Calu3 (cell line): Measurements from ENCODE around the gene GRIP1. TPM values are rescaled to one million over a fixed set of nuclear protein-coding genes. Genes with fewer than 3 reads are reported as not detected.
A peak's percentile ranks its signal among the peaks of the same experiment; 100 is the strongest.

Experiments
- Bru-seq: library from RNA; stranded (reverse); fragments of 400-500 nt; gene quantifications from one replicate; lab custom pipeline; 2021; lab: Mats Ljungman, UMichigan
- BruChase-seq, 2 experiments: library from RNA; stranded (reverse); fragments of 400-500 nt; gene quantifications; one replicate each; lab custom pipeline; 2021; lab: Mats Ljungman, UMichigan
- BruUV-seq: library from RNA; stranded (reverse); fragments of 400-500 nt; replicated peaks from 2 replicates; lab custom pipeline; 2021; lab: Mats Ljungman, UMichigan
- CTCF ChIA-PET: fragments of 300-600 bp; sonication (Branson Sonifier 250); formaldehyde crosslinking; loops from one replicate; lab custom pipeline; 2022; ENCODE audit warnings: antibody characterized with exemption; lab: Charles Lee
- DNase-seq: peaks from one replicate; pipeline ENCODE4 v3.0.0; 2022
- H3K27ac Mint-ChIP-seq: one replicate; pipeline ENCODE4 v1.8.0; 2022; ENCODE audit warnings: mixed read lengths; ENCODE audit not compliant: unreplicated experiment
- H3K27me3 Mint-ChIP-seq: one replicate; pipeline ENCODE4 v1.8.0; 2022; ENCODE audit warnings: mixed read lengths; ENCODE audit not compliant: unreplicated experiment
- H3K36me3 Mint-ChIP-seq: one replicate; pipeline ENCODE4 v1.8.0; 2022; ENCODE audit warnings: mild to moderate bottlenecking, moderate library complexity, mixed read lengths; ENCODE audit not compliant: insufficient read depth, unreplicated experiment
- H3K4me1 Mint-ChIP-seq: one replicate; pipeline ENCODE4 v1.8.0; 2022; ENCODE audit warnings: mild to moderate bottlenecking, low read depth, mixed read lengths; ENCODE audit not compliant: unreplicated experiment
- H3K4me3 Mint-ChIP-seq: one replicate; pipeline ENCODE4 v1.8.0; 2022; ENCODE audit warnings: mild to moderate bottlenecking, low read depth, moderate library complexity, mixed read lengths; ENCODE audit not compliant: unreplicated experiment
- H3K9me3 Mint-ChIP-seq: one replicate; pipeline ENCODE4 v1.8.0; 2022; ENCODE audit warnings: low read depth, mixed read lengths; ENCODE audit not compliant: unreplicated experiment
- CTCF ChIP-seq: fragments of 200-600 bp; IDR thresholded peaks from one replicate; pipeline ENCODE4 v1.8.0; 2022; ENCODE audit warnings: antibody characterized with exemption; ENCODE audit not compliant: unreplicated experiment
- intact Hi-C: fragments of 100-400 bp; cut with micrococcal nuclease; formaldehyde crosslinking; loops from one replicate; pipeline ENCODE4 v1.10.0; 2022; ENCODE audit not compliant: unreplicated experiment
- long read RNA-seq: library from polyadenylated mRNA; stranded (forward); transcript quantifications from one replicate; pipeline ENCODE4 v2.0.0, GENCODE V29; 2022
- total RNA-seq: library from RNA; stranded (reverse); gene quantifications from 2 replicates; pipeline ENCODE4 v1.2.3, GENCODE V29; 2022

Gene GRIP1
- total RNA-seq (25.1 and 47.4 TPM in 2 replicates), Bru-seq, nascent RNA (percentile 65 among the genes with signal in this experiment), BruChase-seq, experiment 1, labeled RNA remaining after a 6-hour chase (percentile 62 among the genes with signal in this experiment), BruChase-seq, experiment 2, labeled RNA remaining after a 2-hour chase (percentile 63 among the genes with signal in this experiment)
- long read RNA-seq, partial matches to known transcripts: 0 of 4 reads
- long read RNA-seq, other reads (novel, unspliced or antisense): 4 of 4 reads

- Mint-ChIP-seq H3K4me3 (no peak within 1 kb of the TSS), H3K9me3 (peaks cover 7% of the 10 kb centered on the region), H3K27ac (no peak within 1 kb of the TSS), H3K36me3 (no peaks in the 10 kb centered on the region), H3K4me1 (no peaks in the 10 kb centered on the region), H3K27me3 (no peaks in the 10 kb centered on the region)
- CTCF ChIA-PET: interaction anchor here (0.6 to 0.7 kb wide), 2 partner anchors 23 to 326 kb away, joined by 3 to 4 read pairs; no protein-coding TSS in a partner anchor
- no TSS peak for BruUV-seq
- no peak for TF ChIP-seq CTCF
- intact Hi-C loops: no loop called here
- DNase-seq: no peak
Observed at GRCh38 chr12:66678338-66679275, at the start of gene GRIP1. TSS of gene GRIP1 (minus strand) at chr12:66679076. CDS start at chr12:66678904, 172 bp downstream.

- no TSS peak for BruUV-seq
- no peak overlapping the region for H3K27ac Mint-ChIP-seq
- intact Hi-C loops: no loop called here
- no peak for DNase-seq
- CTCF ChIA-PET: no interaction called here
- no peaks in the 10 kb centered on the region for H3K27me3 Mint-ChIP-seq
- no peak for TF ChIP-seq CTCF
- H3K4me1 Mint-ChIP-seq: no peaks in the 10 kb centered on the region
- H3K36me3 Mint-ChIP-seq: no peaks in the 10 kb centered on the region
- H3K9me3 Mint-ChIP-seq: no peaks in the 10 kb centered on the region
- H3K4me3 Mint-ChIP-seq: no peak overlapping the region
Observed at GRCh38 chr12:66726556-66726955, 47.7 kb upstream of the GRIP1 start.

- Mint-ChIP-seq H3K4me1 (no peaks in the 10 kb centered on the region), H3K9me3 (no peaks in the 10 kb centered on the region), H3K36me3 (no peaks in the 10 kb centered on the region), H3K27ac (no peak overlapping the region), H3K27me3 (no peaks in the 10 kb centered on the region), H3K4me3 (no peak overlapping the region)
- CTCF ChIA-PET: no interaction called here
- intact Hi-C loops: no loop called here
- DNase-seq: no peak
- BruUV-seq: no TSS peak
- TF ChIP-seq CTCF: no peak
Observed at GRCh38 chr12:66725031-66725430, 46.2 kb upstream of the GRIP1 start.

GRCh38 chr12:66724616-66725015, 45.7 kb upstream of the GRIP1 start:
- no peak overlapping the region for H3K27ac Mint-ChIP-seq
- no peaks in the 10 kb centered on the region for H3K9me3 Mint-ChIP-seq
- H3K4me3 Mint-ChIP-seq: no peak overlapping the region
- CTCF ChIA-PET: no interaction called here
- no peaks in the 10 kb centered on the region for H3K36me3 Mint-ChIP-seq
- H3K4me1 Mint-ChIP-seq: no peaks in the 10 kb centered on the region
- intact Hi-C loops: no loop called here
- no TSS peak for BruUV-seq
- no peak for TF ChIP-seq CTCF
- no peaks in the 10 kb centered on the region for H3K27me3 Mint-ChIP-seq
- no peak for DNase-seq
